HepG2 (cell line): Measurements from ENCODE around the gene VPS52. TPM values are rescaled to one million over a fixed set of nuclear protein-coding genes. Genes with fewer than 3 reads are reported as not detected.

Experiments used
- ATF2 ChIP-seq: sonication (generic); formaldehyde crosslinking; IDR thresholded peaks from 2 replicates; pipeline ENCODE4 v1.4.0; 2020; ENCODE audit warnings: missing genetic modification reagents
- E2F2 ChIP-seq: sonication (generic); formaldehyde crosslinking; IDR thresholded peaks from 2 replicates; pipeline ENCODE4 v1.4.0; 2020; ENCODE audit warnings: missing genetic modification reagents, borderline replicate concordance
- FOXP1 ChIP-seq, 2 experiments: fragments of 450-650 bp in 1 of 2; IDR thresholded peaks; 2 replicates each; pipeline ENCODE4 v1.6.1; 2017 to 2018; ENCODE audit warnings: antibody characterized with exemption in 1 of 2
- KDM3A ChIP-seq: IDR thresholded peaks from 2 replicates; pipeline ENCODE4 v1.6.1; 2018; ENCODE audit warnings: low read depth, missing compliant biosample characterization
- KLF11 ChIP-seq: IDR thresholded peaks from 2 replicates; pipeline ENCODE4 v1.6.1; 2016; ENCODE audit warnings: missing compliant biosample characterization
- SP5 ChIP-seq: IDR thresholded peaks from 2 replicates; pipeline ENCODE4 v1.6.1; 2016; ENCODE audit warnings: low read depth, borderline replicate concordance
- XBP1 ChIP-seq: sonication (generic); formaldehyde crosslinking; IDR thresholded peaks from 2 replicates; pipeline ENCODE4 v1.5.0; 2020; ENCODE audit warnings: missing genetic modification reagents
- ZBTB49 ChIP-seq: sonication (generic); formaldehyde crosslinking; IDR thresholded peaks from 2 replicates; pipeline ENCODE4 v1.4.0; 2020; ENCODE audit warnings: missing genetic modification reagents, borderline replicate concordance
- ZNF318 ChIP-seq: sonication (generic); formaldehyde crosslinking; IDR thresholded peaks from 2 replicates; pipeline ENCODE4 v1.4.0; 2020; ENCODE audit warnings: mild to moderate bottlenecking, missing genetic modification reagents
- ZNF44 ChIP-seq: sonication (generic); formaldehyde crosslinking; IDR thresholded peaks from 2 replicates; pipeline ENCODE4 v1.5.1; 2020; ENCODE audit warnings: mild to moderate bottlenecking, missing genetic modification reagents
- ZNF563 ChIP-seq: sonication (generic); formaldehyde crosslinking; IDR thresholded peaks from 2 replicates; pipeline ENCODE4 v1.8.0; 2022; ENCODE audit warnings: mild to moderate bottlenecking, moderate library complexity, missing genetic modification reagents
- ZNF639 ChIP-seq: conservative IDR thresholded peaks from 2 replicates; pipeline ENCODE4 v1.6.1; 2018; ENCODE audit warnings: missing genetic modification reagents
- polyA plus RNA-seq, 8 experiments: library from polyadenylated mRNA; depleted of rRNA in 3 of 8; stranded (reverse) in 7 of 8; unstranded in 1 of 8; fragments of >200 nt; fragmentation: Illumina TruSeq in 4 of 8; extraction: Trizol in 4 of 8; gene quantifications; 2 replicates each; pipeline versions ENCODE4 v1.2.1 to v1.2.3, GENCODE V29; 2011 to 2016; ENCODE audit warnings: low read depth in 4 of 8, missing spikeins in 1 of 8, mixed read lengths in 1 of 8; ENCODE audit not compliant: insufficient read depth in 1 of 8
- total RNA-seq, 5 experiments: library from RNA; depleted of rRNA; stranded (reverse); fragments of >200 nt; fragmentation: Illumina TruSeq; extraction: Trizol; gene quantifications; 2 replicates each; pipeline ENCODE4 v1.2.3, GENCODE V29; 2016; ENCODE audit warnings: low read depth in 1 of 5

The VPS52 gene
- total and polyA plus RNA-seq, 2 of the 13 experiments (the other 11 are each of a cell fraction or from before 2014, with no cell fraction given) = 48.9 to 85.5 TPM

GRCh38 chr6:33204415-33205190 is 67.1 kb downstream of the VPS52 start, which contains the start of gene HSD17B8 (continued):
- 0 out of 2 replicates have a peak, but pooled peaks have one; percentile 34 for TF ChIP-seq XBP1
- peak; percentile 28; the same call in 1 of the 2 replicates for TF ChIP-seq ZNF639 (CRISPR knock-in tag)
- peak; percentile 63; the same call in 1 of the 2 replicates for TF ChIP-seq ATF2
- 0 out of 2 replicates have a peak, but pooled peaks have one; percentile 56 for TF ChIP-seq ZNF563 (CRISPR knock-in tag)
- TF ChIP-seq E2F2 = 0 out of 2 replicates have a peak, but pooled peaks have one; percentile 42
- TF ChIP-seq KDM3A (CRISPR knock-in tag) = peak; percentile 35; the same call in 1 of the 2 replicates
- TF ChIP-seq SP5 (CRISPR knock-in tag) = peak; percentile 88
- TF ChIP-seq FOXP1 (IDR thresholded peaks at IDR 0.05) = no peak
- no peak for TF ChIP-seq FOXP1 (CRISPR knock-in tag; IDR thresholded peaks at IDR 0.05)
- TF ChIP-seq KLF11 = peak; percentile 58; the same call in 1 of the 2 replicates
- TF ChIP-seq ZNF44 (CRISPR knock-in tag) = no peak
- TF ChIP-seq ZNF318 = peak; percentile 75; the same call in 1 of the 2 replicates
- no peak for TF ChIP-seq ZBTB49 (CRISPR knock-in tag)
